ENCODE results near the gene GALNT10.

DNA sequence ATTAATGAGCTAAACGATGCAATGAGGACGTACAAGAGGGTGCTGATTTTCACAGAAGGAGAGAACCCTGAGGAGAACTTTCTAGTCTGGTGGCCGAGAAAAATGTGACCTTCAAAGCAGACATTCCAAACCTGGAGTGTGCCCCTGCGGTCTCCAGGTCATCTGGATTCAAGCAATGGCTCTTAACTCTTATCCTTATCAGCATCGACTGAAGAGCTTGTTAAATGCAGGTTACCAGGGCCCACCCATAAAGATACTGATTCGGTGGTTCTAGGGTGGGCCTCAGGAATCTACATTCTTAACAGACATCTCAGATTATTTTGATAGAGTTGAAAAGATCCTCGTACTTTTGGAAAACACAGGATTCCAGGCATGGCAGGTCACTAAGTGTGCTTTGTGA is 151.7 kb downstream of the GALNT10 start:
- TF ChIP-seq, protein P1, sequence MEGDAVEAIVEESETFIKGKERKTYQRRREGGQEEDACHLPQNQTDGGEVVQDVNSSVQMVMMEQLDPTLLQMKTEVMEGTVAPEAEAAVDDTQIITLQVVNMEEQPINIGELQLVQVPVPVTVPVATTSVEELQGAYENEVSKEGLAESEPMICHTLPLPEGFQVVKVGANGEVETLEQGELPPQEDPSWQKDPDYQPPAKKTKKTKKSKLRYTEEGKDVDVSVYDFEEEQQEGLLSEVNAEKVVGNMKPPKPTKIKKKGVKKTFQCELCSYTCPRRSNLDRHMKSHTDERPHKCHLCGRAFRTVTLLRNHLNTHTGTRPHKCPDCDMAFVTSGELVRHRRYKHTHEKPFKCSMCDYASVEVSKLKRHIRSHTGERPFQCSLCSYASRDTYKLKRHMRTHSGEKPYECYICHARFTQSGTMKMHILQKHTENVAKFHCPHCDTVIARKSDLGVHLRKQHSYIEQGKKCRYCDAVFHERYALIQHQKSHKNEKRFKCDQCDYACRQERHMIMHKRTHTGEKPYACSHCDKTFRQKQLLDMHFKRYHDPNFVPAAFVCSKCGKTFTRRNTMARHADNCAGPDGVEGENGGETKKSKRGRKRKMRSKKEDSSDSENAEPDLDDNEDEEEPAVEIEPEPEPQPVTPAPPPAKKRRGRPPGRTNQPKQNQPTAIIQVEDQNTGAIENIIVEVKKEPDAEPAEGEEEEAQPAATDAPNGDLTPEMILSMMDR (IDR thresholded peaks at IDR 0.05; ENCODE audit: low read depth, low read length, poor library complexity, severe bottlenecking) = no peak
- no peak for TF ChIP-seq EZH2phosphoT487 (IDR thresholded peaks at IDR 0.05; ENCODE audit: borderline replicate concordance, low read length)
